22Rv1 (cell line): ENCODE measurements around the gene P2RX7.

ENCODE experiments used
- H3K27ac ChIP-seq: fragments of 450-650 bp; 2 replicates; pipeline ENCODE4 v1.5.1; 2017
- CTCF ChIP-seq: fragments of 450-650 bp; IDR thresholded peaks from 2 replicates; pipeline ENCODE4 v1.5.1; 2017; ENCODE audit warnings: mild to moderate bottlenecking
- ZFX ChIP-seq: fragments of 450-650 bp; IDR thresholded peaks from 2 replicates; pipeline ENCODE4 v1.6.1; 2017; ENCODE audit warnings: antibody characterized with exemption, borderline replicate concordance

P2RX7 gene

DNA sequence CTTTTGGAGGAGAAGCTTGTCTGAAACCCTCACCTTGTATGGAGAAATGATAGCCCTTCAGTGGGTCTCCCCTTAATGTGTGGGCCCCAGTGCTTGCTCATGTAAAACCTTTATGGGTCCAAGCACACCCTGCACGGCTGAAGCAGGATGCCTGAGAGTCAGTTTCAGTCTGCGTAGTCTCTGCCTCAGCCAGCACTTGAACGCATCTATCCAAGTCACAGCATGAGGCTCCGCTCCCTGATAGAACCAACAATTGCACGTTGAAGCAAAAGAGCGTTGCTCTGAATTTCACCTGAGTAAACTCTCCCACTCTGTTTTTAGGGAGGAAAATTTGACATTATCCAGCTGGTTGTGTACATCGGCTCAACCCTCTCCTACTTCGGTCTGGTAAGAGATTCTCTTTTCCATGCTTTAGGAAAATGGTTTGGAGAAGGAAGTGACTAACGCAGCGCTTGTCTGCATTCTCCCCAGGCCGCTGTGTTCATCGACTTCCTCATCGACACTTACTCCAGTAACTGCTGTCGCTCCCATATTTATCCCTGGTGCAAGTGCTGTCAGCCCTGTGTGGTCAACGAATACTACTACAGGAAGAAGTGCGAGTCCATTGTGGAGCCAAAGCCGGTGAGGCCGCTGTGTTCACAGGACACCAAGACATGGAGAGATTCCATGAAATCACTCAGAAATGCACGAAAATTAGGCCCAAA is 44.3 kb downstream of the P2RX7 start:
- TF ChIP-seq CTCF (no peak), ZFX (no peak)
- H3K27ac ChIP-seq = no peak overlapping the region

- TF ChIP-seq ZFX = no peak
- TF ChIP-seq CTCF = no peak
- H3K27ac ChIP-seq = no peak overlapping the region
Measured at GRCh38 chr12:121181181-121181580, 48.5 kb downstream of the P2RX7 start.

DNA sequence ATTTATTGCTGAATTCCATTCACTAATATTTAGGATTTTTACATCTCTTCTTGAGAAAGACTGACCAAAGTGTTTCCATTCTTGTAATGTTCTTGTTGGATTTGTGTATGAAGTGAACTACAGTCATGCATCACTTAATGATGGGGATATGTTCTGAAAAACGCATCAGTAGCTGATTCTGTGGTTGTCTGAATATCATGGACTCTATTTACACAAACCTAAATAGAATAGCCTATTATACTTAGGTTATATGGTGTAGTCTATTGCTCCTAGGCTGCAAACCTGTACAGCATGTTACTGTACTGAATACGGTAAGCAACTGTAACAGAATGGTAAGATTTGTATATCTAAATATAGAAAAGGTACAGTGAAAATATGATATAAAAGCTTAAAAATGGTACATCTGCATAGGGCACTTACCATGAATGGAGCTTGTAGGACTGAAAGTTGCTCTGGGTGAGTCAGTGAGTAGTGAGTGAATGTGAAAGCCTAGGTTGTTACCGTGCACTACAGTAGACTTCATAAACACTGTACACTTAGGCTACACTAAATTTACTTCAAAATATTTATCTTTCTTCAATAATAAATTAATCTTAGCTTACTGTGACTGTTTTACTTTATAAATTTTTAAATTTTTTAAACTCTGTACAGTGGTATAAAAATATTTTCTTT is 49.7 kb downstream of the P2RX7 start:
- H3K27ac ChIP-seq = no peak overlapping the region
- TF ChIP-seq CTCF (no peak), ZFX (no peak)

DNA sequence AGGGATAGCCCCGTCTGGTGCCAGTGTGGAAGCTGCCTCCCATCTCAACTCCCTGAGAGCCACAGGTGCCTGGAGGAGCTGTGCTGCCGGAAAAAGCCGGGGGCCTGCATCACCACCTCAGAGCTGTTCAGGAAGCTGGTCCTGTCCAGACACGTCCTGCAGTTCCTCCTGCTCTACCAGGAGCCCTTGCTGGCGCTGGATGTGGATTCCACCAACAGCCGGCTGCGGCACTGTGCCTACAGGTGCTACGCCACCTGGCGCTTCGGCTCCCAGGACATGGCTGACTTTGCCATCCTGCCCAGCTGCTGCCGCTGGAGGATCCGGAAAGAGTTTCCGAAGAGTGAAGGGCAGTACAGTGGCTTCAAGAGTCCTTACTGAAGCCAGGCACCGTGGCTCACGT is 51.7 kb downstream of the P2RX7 start:
- TF ChIP-seq CTCF (no peak), ZFX (no peak)
- H3K27ac ChIP-seq = no peak overlapping the region

- no peak overlapping the region for H3K27ac ChIP-seq
- TF ChIP-seq ZFX = no peak
- TF ChIP-seq CTCF = no peak
Measured at GRCh38 chr12:121184984-121185889, 52.6 kb downstream of the P2RX7 start.

- TF ChIP-seq CTCF = no peak
- no peak for TF ChIP-seq ZFX
- no peak overlapping the region for H3K27ac ChIP-seq
Measured at GRCh38 chr12:121186826-121187225, 54.1 kb downstream of the P2RX7 start.

DNA sequence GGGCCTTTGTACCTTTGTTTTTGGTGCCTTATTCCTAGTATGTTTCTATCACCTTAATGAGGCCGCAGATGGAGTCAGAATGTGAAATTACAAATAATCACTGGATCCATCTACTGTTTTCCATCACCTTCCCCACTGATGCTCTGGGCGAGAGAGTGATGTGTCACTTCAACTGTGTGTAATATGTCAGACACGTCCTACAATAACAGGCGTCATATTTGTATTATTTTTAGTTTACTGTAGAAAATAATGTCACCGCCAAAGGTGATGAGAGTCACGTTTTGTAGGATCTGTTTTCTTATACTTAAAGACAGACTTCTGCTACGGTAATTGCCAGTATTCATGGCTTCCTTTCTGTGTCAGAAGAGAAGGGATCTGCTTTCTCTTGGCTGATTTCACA is 54.8 kb downstream of the P2RX7 start:
- TF ChIP-seq CTCF (no peak), ZFX (no peak)
- no peak overlapping the region for H3K27ac ChIP-seq
